ENCODE results near the gene TRIO.

TRIO gene

GRCh38 chr5:14273207-14273767, 130.1 kb downstream of the TRIO start:
- in situ Hi-C loops (cut with HindIII; ENCODE audit: low pct_unique_long_range_greater_than_20kb, low sequenced_read_pairs): no loop called here
- no peak for TF ChIP-seq JUND (IDR thresholded peaks at IDR 0.05; ENCODE audit: low read depth)
- no peak for DNase-seq (ENCODE audit: low read depth in 1 of 2, low spot score in 1 of 2)

GRCh38 chr5:14276380-14276779, 133.2 kb downstream of the TRIO start:
- DNase-seq (ENCODE audit: low read depth in 1 of 2, low spot score in 1 of 2): no peak
- in situ Hi-C loops (cut with HindIII; ENCODE audit: low pct_unique_long_range_greater_than_20kb, low sequenced_read_pairs): no loop called here
- TF ChIP-seq JUND (IDR thresholded peaks at IDR 0.05; ENCODE audit: low read depth): no peak

- in situ Hi-C loops (cut with HindIII; ENCODE audit: low pct_unique_long_range_greater_than_20kb, low sequenced_read_pairs): no loop called here
- no peak for TF ChIP-seq JUND (IDR thresholded peaks at IDR 0.05; ENCODE audit: low read depth)
- DNase-seq (ENCODE audit: low read depth in 1 of 2, low spot score in 1 of 2): no peak
Observed at GRCh38 chr5:14277385-14278320, 134.5 kb downstream of the TRIO start.

GRCh38 chr5:14280294-14280854, 137.2 kb downstream of the TRIO start:
- no peak for TF ChIP-seq JUND (IDR thresholded peaks at IDR 0.05; ENCODE audit: low read depth)
- in situ Hi-C loops (cut with HindIII; ENCODE audit: low pct_unique_long_range_greater_than_20kb, low sequenced_read_pairs): no loop called here
- no peak for DNase-seq (ENCODE audit: low read depth in 1 of 2, low spot score in 1 of 2)

GRCh38 chr5:14281746-14282181, 138.6 kb downstream of the TRIO start:
- no peak for DNase-seq (ENCODE audit: low read depth in 1 of 2, low spot score in 1 of 2)
- in situ Hi-C loops (cut with HindIII; ENCODE audit: low pct_unique_long_range_greater_than_20kb, low sequenced_read_pairs): no loop called here
- no peak for TF ChIP-seq JUND (IDR thresholded peaks at IDR 0.05; ENCODE audit: low read depth)

- DNase-seq (ENCODE audit: low read depth in 1 of 2, low spot score in 1 of 2): no peak
- no peak for TF ChIP-seq JUND (IDR thresholded peaks at IDR 0.05; ENCODE audit: low read depth)
- in situ Hi-C loops (cut with HindIII; ENCODE audit: low pct_unique_long_range_greater_than_20kb, low sequenced_read_pairs): no loop called here
Observed at GRCh38 chr5:14283139-14283538, 140.0 kb downstream of the TRIO start.

- no peak for DNase-seq (ENCODE audit: low read depth in 1 of 2, low spot score in 1 of 2)
- no peak for TF ChIP-seq JUND (IDR thresholded peaks at IDR 0.05; ENCODE audit: low read depth)
- in situ Hi-C loops (cut with HindIII; ENCODE audit: low pct_unique_long_range_greater_than_20kb, low sequenced_read_pairs): no loop called here
Observed at GRCh38 chr5:14284392-14285148, 141.4 kb downstream of the TRIO start.

- no peak for DNase-seq (ENCODE audit: low read depth in 1 of 2, low spot score in 1 of 2)
- TF ChIP-seq JUND (IDR thresholded peaks at IDR 0.05; ENCODE audit: low read depth): no peak
- in situ Hi-C loops (cut with HindIII; ENCODE audit: low pct_unique_long_range_greater_than_20kb, low sequenced_read_pairs): no loop called here
Observed at GRCh38 chr5:14286007-14286406, 142.9 kb downstream of the TRIO start.

GRCh38 chr5:14286574-14287421, 143.7 kb downstream of the TRIO start:
- in situ Hi-C loops (cut with HindIII; ENCODE audit: low pct_unique_long_range_greater_than_20kb, low sequenced_read_pairs): no loop called here
- TF ChIP-seq JUND (IDR thresholded peaks at IDR 0.05; ENCODE audit: low read depth): no peak
- DNase-seq (ENCODE audit: low read depth in 1 of 2, low spot score in 1 of 2): no peak

- DNase-seq (ENCODE audit: low read depth in 1 of 2, low spot score in 1 of 2): no peak
- no peak for TF ChIP-seq JUND (IDR thresholded peaks at IDR 0.05; ENCODE audit: low read depth)
- in situ Hi-C loops (cut with HindIII; ENCODE audit: low pct_unique_long_range_greater_than_20kb, low sequenced_read_pairs): no loop called here
Observed at GRCh38 chr5:14292766-14293658, 149.9 kb downstream of the TRIO start.

GRCh38 chr5:14295610-14296009, 152.5 kb downstream of the TRIO start:
- no peak for DNase-seq (ENCODE audit: low read depth in 1 of 2, low spot score in 1 of 2)
- in situ Hi-C loops (cut with HindIII; ENCODE audit: low pct_unique_long_range_greater_than_20kb, low sequenced_read_pairs): no loop called here
- no peak for TF ChIP-seq JUND (IDR thresholded peaks at IDR 0.05; ENCODE audit: low read depth)

Measured in T47D (cell line).